WI38 (cell line): Measurements from ENCODE around the gene SKIDA1.

Experiments
- H3K4me3 ChIP-seq: 2 replicates; pipeline ENCODE4 v1.5.1; 2011; ENCODE audit warnings: low read depth, mild to moderate bottlenecking, control low read depth, low read length
- TF ChIP-seq, protein P1 (sequence below): IDR thresholded peaks from 2 replicates; pipeline ENCODE4 v1.5.1; 2012; ENCODE audit warnings: low read depth, mild to moderate bottlenecking, control low read depth, low read length

Gene SKIDA1

GRCh38 chr10:21521751-21522533 is 3.5 kb downstream of the SKIDA1 start:
- TF ChIP-seq, protein P1, sequence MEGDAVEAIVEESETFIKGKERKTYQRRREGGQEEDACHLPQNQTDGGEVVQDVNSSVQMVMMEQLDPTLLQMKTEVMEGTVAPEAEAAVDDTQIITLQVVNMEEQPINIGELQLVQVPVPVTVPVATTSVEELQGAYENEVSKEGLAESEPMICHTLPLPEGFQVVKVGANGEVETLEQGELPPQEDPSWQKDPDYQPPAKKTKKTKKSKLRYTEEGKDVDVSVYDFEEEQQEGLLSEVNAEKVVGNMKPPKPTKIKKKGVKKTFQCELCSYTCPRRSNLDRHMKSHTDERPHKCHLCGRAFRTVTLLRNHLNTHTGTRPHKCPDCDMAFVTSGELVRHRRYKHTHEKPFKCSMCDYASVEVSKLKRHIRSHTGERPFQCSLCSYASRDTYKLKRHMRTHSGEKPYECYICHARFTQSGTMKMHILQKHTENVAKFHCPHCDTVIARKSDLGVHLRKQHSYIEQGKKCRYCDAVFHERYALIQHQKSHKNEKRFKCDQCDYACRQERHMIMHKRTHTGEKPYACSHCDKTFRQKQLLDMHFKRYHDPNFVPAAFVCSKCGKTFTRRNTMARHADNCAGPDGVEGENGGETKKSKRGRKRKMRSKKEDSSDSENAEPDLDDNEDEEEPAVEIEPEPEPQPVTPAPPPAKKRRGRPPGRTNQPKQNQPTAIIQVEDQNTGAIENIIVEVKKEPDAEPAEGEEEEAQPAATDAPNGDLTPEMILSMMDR, result no peak
- H3K4me3 ChIP-seq, result no peak overlapping the region

- H3K4me3 ChIP-seq, result no peak overlapping the region
- TF ChIP-seq, protein P1, result no peak
These were observed 4.5 kb downstream of the SKIDA1 start for GRCh38 chr10:21520949-21521348.

- TF ChIP-seq, protein P1, result no peak
- peak overlapping the region; percentile 68 for H3K4me3 ChIP-seq
These were observed 5.0 kb downstream of the SKIDA1 start for GRCh38 chr10:21520509-21520908.

- TF ChIP-seq, protein P1, result no peak
- H3K4me3 ChIP-seq, result peak overlapping the region; percentile 68
These were observed 5.5 kb downstream of the SKIDA1 start for GRCh38 chr10:21519941-21520436.

GRCh38 chr10:21519397-21519933 is 6.0 kb downstream of the SKIDA1 start:
- H3K4me3 ChIP-seq, result peak overlapping the region; percentile 68
- TF ChIP-seq, protein P1, result no peak

GRCh38 chr10:21518641-21519396 is 6.7 kb downstream of the SKIDA1 start:
- H3K4me3 ChIP-seq, result peak overlapping the region; percentile 68
- TF ChIP-seq, protein P1, result no peak
